DOHH2 (cell line): ENCODE results near the gene YWHAQ.

Experiments
- EZH2phosphoT487 ChIP-seq: fragments of 200-600 bp; sonication (generic); IDR thresholded peaks from 2 replicates; pipeline ENCODE4 v1.6.1; 2017; ENCODE audit warnings: borderline replicate concordance, mild to moderate bottlenecking, antibody characterized with exemption, low read length, moderate library complexity, mixed read lengths
- TF ChIP-seq, protein P1 (sequence below): fragments of 200-600 bp; sonication (generic); IDR thresholded peaks from one replicate; pipeline ENCODE4 v1.5.1; 2014; ENCODE audit warnings: antibody characterized with exemption, mild to moderate bottlenecking, low read depth, low read length; ENCODE audit not compliant: poor library complexity, severe bottlenecking

DNA sequence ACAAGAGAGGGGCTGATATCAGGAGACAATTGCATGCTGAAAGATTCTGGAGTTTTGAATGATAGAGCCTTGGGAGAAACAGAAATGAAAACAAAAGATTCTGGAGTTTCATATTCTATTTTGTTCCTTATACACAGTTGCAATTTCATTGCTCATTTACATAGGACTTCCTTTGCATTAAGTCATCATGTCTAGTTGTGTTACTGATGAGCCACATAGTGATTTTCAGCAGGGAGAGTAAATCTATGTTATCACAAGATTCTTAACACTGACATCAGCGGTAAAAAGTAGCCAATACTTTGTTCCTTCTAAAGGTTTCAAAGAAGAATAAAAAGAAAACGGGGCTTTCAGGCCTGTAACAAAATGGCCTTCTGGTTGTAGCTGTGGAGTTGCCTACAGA is 82.3 kb downstream of the YWHAQ start:
- TF ChIP-seq, protein P1, sequence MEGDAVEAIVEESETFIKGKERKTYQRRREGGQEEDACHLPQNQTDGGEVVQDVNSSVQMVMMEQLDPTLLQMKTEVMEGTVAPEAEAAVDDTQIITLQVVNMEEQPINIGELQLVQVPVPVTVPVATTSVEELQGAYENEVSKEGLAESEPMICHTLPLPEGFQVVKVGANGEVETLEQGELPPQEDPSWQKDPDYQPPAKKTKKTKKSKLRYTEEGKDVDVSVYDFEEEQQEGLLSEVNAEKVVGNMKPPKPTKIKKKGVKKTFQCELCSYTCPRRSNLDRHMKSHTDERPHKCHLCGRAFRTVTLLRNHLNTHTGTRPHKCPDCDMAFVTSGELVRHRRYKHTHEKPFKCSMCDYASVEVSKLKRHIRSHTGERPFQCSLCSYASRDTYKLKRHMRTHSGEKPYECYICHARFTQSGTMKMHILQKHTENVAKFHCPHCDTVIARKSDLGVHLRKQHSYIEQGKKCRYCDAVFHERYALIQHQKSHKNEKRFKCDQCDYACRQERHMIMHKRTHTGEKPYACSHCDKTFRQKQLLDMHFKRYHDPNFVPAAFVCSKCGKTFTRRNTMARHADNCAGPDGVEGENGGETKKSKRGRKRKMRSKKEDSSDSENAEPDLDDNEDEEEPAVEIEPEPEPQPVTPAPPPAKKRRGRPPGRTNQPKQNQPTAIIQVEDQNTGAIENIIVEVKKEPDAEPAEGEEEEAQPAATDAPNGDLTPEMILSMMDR: no peak
- no peak for TF ChIP-seq EZH2phosphoT487
